Left ventricle myocardium inferior (tissue), 1 donor: Measurements from ENCODE around the gene ZNRF3. TPM values are rescaled to one million over a fixed set of nuclear protein-coding genes. Genes with fewer than 3 reads are reported as not detected.

Experiments used
- DNase-seq: peaks from one replicate; pipeline ENCODE4 v3.0.0-alpha.2; 2020
- H3K27ac ChIP-seq: fragments of 200-600 bp; replicated peaks from 2 replicates; pipeline ENCODE4 v1.8.0; 2021
- H3K27me3 ChIP-seq: fragments of 200-600 bp; 2 replicates; pipeline ENCODE4 v1.8.0; 2021; ENCODE audit warnings: low read depth
- H3K36me3 ChIP-seq: fragments of 200-600 bp; 2 replicates; pipeline ENCODE4 v1.8.0; 2021
- H3K4me1 ChIP-seq: fragments of 200-600 bp; 2 replicates; pipeline ENCODE4 v1.8.0; 2021
- H3K4me3 ChIP-seq: fragments of 200-600 bp; 2 replicates; pipeline ENCODE4 v1.8.0; 2021; ENCODE audit warnings: mild to moderate bottlenecking, moderate library complexity
- H3K9me3 ChIP-seq: fragments of 200-600 bp; replicated peaks from 2 replicates; pipeline ENCODE4 v1.8.0; 2021
- intact Hi-C: fragments of 100-400 bp; cut with micrococcal nuclease; formaldehyde crosslinking; loops from one replicate; pipeline ENCODE4 v1.11.0; 2022
- total RNA-seq: library from RNA; stranded (reverse); fragmentation: NEBNext Ultra II Directional; extraction: Animal tissue kit (Norgen Biotek cat#: 25700); gene quantifications from one replicate; pipeline ENCODE4 v1.2.1, GENCODE V29; 2021
- TF ChIP-seq, protein P1 (sequence below): fragments of 200-600 bp; IDR thresholded peaks from 2 replicates; pipeline ENCODE4 v1.8.0; 2021; ENCODE audit warnings: antibody characterized with exemption, mild to moderate bottlenecking, borderline replicate concordance
- donor health status: DM: no; HTN: yes; CAD: no; lungs with severe emphysema.

ZNRF3 gene
- total RNA-seq, 1 donor from 2014 or later = 6.3 TPM

DNA sequence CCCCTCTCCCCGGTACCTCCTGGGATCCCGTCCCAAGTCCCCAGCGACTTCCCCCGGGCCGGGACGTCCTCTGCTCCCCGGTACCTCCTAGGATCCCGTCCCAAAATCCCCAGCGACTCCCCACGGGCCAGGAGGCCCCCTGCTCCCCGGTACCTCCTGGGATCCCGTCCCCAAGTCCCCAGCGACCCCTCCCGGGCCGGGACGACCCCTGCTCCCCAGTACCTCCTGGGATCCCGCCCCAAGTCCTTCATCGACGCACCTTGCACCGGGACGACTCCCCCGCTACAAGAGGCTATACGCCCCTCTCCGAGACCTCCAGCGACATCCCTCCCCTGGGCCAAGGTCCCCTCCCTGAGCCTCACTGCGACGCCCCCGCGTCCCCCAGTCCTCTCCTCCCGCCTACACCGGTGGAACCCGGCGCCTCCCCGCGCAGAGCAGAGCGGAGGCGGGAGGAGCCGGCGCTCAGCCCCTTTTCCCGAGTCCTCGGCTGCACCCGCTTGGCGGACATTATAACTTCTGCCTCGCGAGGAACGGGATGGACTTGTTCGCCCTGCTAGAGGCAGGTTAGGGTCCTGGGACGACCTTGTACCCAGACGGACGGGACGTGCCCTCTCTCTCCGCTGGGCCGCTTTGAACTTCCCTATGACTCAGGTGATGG lies 190.4 kb downstream of the ZNRF3 start:
- Histone ChIP-seq H3K36me3 (no peaks in the 10 kb centered on the region), H3K4me3 (peak overlapping the region; percentile 82), H3K9me3 (no peaks in the 10 kb centered on the region), H3K4me1 (peaks cover 64% of the 10 kb centered on the region), H3K27ac (peak overlapping the region; percentile 80), H3K27me3 (peaks cover 10% of the 10 kb centered on the region)
- intact Hi-C loops = no loop called here
- peak; percentile 53 for DNase-seq
- TF ChIP-seq, protein P1, sequence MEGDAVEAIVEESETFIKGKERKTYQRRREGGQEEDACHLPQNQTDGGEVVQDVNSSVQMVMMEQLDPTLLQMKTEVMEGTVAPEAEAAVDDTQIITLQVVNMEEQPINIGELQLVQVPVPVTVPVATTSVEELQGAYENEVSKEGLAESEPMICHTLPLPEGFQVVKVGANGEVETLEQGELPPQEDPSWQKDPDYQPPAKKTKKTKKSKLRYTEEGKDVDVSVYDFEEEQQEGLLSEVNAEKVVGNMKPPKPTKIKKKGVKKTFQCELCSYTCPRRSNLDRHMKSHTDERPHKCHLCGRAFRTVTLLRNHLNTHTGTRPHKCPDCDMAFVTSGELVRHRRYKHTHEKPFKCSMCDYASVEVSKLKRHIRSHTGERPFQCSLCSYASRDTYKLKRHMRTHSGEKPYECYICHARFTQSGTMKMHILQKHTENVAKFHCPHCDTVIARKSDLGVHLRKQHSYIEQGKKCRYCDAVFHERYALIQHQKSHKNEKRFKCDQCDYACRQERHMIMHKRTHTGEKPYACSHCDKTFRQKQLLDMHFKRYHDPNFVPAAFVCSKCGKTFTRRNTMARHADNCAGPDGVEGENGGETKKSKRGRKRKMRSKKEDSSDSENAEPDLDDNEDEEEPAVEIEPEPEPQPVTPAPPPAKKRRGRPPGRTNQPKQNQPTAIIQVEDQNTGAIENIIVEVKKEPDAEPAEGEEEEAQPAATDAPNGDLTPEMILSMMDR = no peak

- H3K9me3 ChIP-seq = no peaks in the 10 kb centered on the region
- peaks cover 67% of the 10 kb centered on the region for H3K4me1 ChIP-seq
- intact Hi-C loops = no loop called here
- DNase-seq = no peak
- no peaks in the 10 kb centered on the region for H3K36me3 ChIP-seq
- H3K27me3 ChIP-seq = peaks cover 10% of the 10 kb centered on the region
- TF ChIP-seq, protein P1 = no peak
- peak overlapping the region; percentile 80 for H3K27ac ChIP-seq
- peak overlapping the region; percentile 82 for H3K4me3 ChIP-seq
Observed at GRCh38 chr22:29074276-29074772, 191.0 kb downstream of the ZNRF3 start.

DNA sequence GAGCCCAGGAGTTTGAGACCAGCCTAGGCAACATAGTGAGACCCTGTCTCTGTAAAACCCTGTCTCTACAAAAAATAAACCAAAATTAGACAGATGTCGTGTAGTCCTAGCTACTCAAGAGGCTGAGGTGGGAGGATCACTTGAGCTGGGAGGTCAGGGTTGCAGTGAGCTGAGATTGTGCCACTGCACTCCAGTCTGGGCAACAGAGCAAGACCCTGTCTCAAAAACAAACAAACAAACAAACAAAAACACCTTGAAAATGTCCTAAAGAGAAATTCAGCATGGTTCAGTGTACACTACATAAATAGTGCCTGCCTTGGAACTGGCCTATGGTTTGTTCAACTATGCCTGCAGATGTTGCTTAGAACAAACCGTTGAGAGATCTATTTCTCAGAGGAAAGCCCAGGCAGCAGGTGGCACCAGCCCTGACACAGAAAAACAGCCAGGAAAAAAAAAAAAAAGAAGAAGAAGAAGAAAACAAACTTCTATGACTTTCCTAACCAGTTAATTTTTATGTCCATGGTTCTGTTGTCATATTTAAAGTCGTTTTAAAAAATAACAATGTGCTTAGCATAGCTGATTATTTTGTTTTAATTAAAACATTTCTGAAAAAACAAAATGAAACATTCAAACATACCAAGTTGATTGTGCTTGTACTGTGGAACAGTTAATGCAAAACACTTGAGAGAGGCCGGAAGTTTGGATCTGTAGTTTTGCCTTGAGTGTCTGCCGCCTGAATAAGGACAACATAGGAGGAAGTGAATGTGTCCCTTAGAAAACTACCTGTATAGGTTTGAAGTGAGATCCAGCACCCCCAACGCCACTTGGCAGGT lies 194.9 kb downstream of the ZNRF3 start:
- intact Hi-C loops = no loop called here
- Histone ChIP-seq H3K27ac (peak overlapping the region; percentile 78), H3K27me3 (peaks cover 4% of the 10 kb centered on the region), H3K4me3 (no peak overlapping the region), H3K9me3 (no peaks in the 10 kb centered on the region), H3K4me1 (peaks cover 82% of the 10 kb centered on the region), H3K36me3 (no peaks in the 10 kb centered on the region)
- TF ChIP-seq, protein P1 = no peak
- no peak for DNase-seq

GRCh38 chr22:29078869-29079207 lies 195.5 kb downstream of the ZNRF3 start:
- Histone ChIP-seq H3K27me3 (peaks cover 2% of the 10 kb centered on the region), H3K4me3 (no peak overlapping the region), H3K9me3 (no peaks in the 10 kb centered on the region), H3K4me1 (peaks cover 81% of the 10 kb centered on the region), H3K27ac (peak overlapping the region; percentile 78), H3K36me3 (no peaks in the 10 kb centered on the region)
- DNase-seq = no peak
- intact Hi-C loops = no loop called here
- TF ChIP-seq, protein P1 = no peak

- Histone ChIP-seq H3K36me3 (no peaks in the 10 kb centered on the region), H3K9me3 (no peaks in the 10 kb centered on the region), H3K27ac (peak overlapping the region; percentile 78), H3K27me3 (no peaks in the 10 kb centered on the region), H3K4me3 (no peak overlapping the region), H3K4me1 (peaks cover 81% of the 10 kb centered on the region)
- TF ChIP-seq, protein P1 = no peak
- no peak for DNase-seq
- intact Hi-C loops = no loop called here
Observed at GRCh38 chr22:29079218-29079901, 196.0 kb downstream of the ZNRF3 start.
